ENCODE measurements around the gene DPF3.

GRCh38 chr14:72851635-72852034 is 42.3 kb downstream of the DPF3 start:
- TF ChIP-seq EZH2 (IDR thresholded peaks at IDR 0.05; ENCODE audit: borderline replicate concordance, insufficient read depth, low read depth, low read length, poor library complexity, severe bottlenecking) = no peak
- no peak for TF ChIP-seq CTCF (IDR thresholded peaks at IDR 0.05)

Measured in B cell (primary cell).